ENCODE data around the gene NPR3. TPM values are rescaled to one million over a fixed set of nuclear protein-coding genes. Genes with fewer than 3 reads are reported as not detected.

Gene NPR3
- total and polyA plus RNA-seq, 2 of the 8 experiments (the other 6 are each of a cell fraction or from before 2014, with no cell fraction given), result not detected

DNA sequence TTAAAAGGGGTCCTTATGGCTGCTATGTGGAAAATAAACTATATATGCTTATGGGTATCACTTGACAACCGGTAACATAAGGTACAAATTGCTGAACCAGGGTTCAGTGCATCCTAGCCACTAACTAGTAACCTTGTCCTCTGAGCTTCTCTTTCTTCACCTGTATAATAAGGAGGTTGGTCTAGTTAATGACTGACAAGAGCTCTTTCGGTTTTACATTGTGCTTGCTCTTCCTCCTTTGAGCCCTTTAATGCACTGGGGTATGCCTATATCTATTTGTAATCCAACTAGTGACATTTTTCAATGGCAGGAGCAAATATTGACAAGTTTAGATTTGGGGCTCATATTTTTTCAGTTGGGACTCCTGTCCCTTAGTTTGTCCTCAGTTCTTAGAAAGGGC is 66.1 kb downstream of the NPR3 start:
- no peak overlapping the region for H3K4me2 ChIP-seq (ENCODE audit: insufficient read depth in 1 of 2, low read depth in 2 of 2, low read length in 2 of 2)
- CTCF ChIA-PET (ENCODE audit: partially characterized antibody), result interaction anchor here (1.6 kb wide), 1 partner anchor 10 kb away, joined by 3 read pairs; no protein-coding TSS in a partner anchor
- no peak overlapping the region for H2BK120ac ChIP-seq (replicated peaks; ENCODE audit: low read depth, low read length)
- H3K56ac ChIP-seq (replicated peaks; ENCODE audit: insufficient read length, low read depth, low read length), result no peak overlapping the region
- no peak overlapping the region for H3K9ac ChIP-seq (replicated peaks in 1 of 4; ENCODE audit: extremely low read depth in 1 of 4, low read depth in 3 of 4, low read length in 3 of 4)
- WGBS, 2 experiments (ENCODE audit: extremely low coverage in 1 of 2, insufficient coverage in 1 of 2, insufficient read length in 1 of 2, insufficient replicate concordance in 2 of 2, low coverage in 1 of 2, low lambda C conversion rate in 2 of 2, missing lambda C conversion rate in 1 of 2), result 84% methylated on average over 2 of the region's 2 CpGs; no CpG with 5 or more reads in 1 of the 2 experiments
- POLR2A ChIA-PET (ENCODE audit: partially characterized antibody), result no interaction called here
- no peak overlapping the region for H3K4ac ChIP-seq (replicated peaks; ENCODE audit: insufficient read length, low read depth, low read length)
- H4K91ac ChIP-seq (replicated peaks; ENCODE audit: insufficient read length, low read length), result no peak overlapping the region
- H3K4me3 ChIP-seq (ENCODE audit: extremely low read depth in 1 of 4, insufficient read depth in 2 of 4, low read depth in 3 of 4, low read length in 4 of 4), result no peak overlapping the region
- H3K36me3 ChIP-seq (ENCODE audit: control insufficient read depth in 2 of 4, insufficient read depth in 4 of 4, low read length in 3 of 4), result no peaks in the 10 kb centered on the region
- H2AFZ ChIP-seq (ENCODE audit: low read length), result no peak overlapping the region
- no peak overlapping the region for H2BK5ac ChIP-seq (ENCODE audit: low read depth, low read length)
- FAIRE-seq (no peak), DNase-seq (ENCODE audit: low read depth in 1 of 2, low spot score in 2 of 2) (no peak)
- no peak overlapping the region for H3K23ac ChIP-seq (ENCODE audit: insufficient read length)
- no peak overlapping the region for H3K14ac ChIP-seq (ENCODE audit: insufficient read length)
- no peak overlapping the region for H2BK12ac ChIP-seq (ENCODE audit: low read depth, low read length)
- H2BK15ac ChIP-seq (ENCODE audit: low read length), result no peak overlapping the region
- peaks cover 0 to 2% (median under 1%) of the 10 kb centered on the region in 4 experiments; a peak in 4 of 7 replicates for H3K27me3 ChIP-seq (replicated peaks in 1 of 4; ENCODE audit: control insufficient read depth in 3 of 4, extremely low read depth in 1 of 4, insufficient read depth in 3 of 4, low read length in 3 of 4)
- H4K20me1 ChIP-seq (replicated peaks in 1 of 2; ENCODE audit: control insufficient read depth in 1 of 2, insufficient read depth in 2 of 2, low read length in 2 of 2), result no peaks in the 10 kb centered on the region
- H2AK5ac ChIP-seq (ENCODE audit: low read depth, low read length), result no peak overlapping the region
- H3K27ac ChIP-seq (ENCODE audit: low read depth, low read length), result no peak overlapping the region
- H3K79me1 ChIP-seq (ENCODE audit: low read depth, low read length), result no peaks in the 10 kb centered on the region
- H3K23me2 ChIP-seq (ENCODE audit: low read depth, low read length), result no peaks in the 10 kb centered on the region
- H3K79me2 ChIP-seq (ENCODE audit: control insufficient read depth in 1 of 2, insufficient read depth in 2 of 2, low read length in 2 of 2), result no peaks in the 10 kb centered on the region
- H3K4me1 ChIP-seq (replicated peaks in 1 of 4; ENCODE audit: control insufficient read depth in 3 of 4, insufficient read depth in 4 of 4, low read length in 3 of 4), result no peaks in the 10 kb centered on the region
- no peak overlapping the region for H2BK20ac ChIP-seq (ENCODE audit: low read length)
- no peak overlapping the region for H3K18ac ChIP-seq (ENCODE audit: extremely low read depth, low read length)
- H4K5ac ChIP-seq (ENCODE audit: insufficient read length, low read depth, low read length), result no peak overlapping the region
- no peaks in the 10 kb centered on the region for H3K9me3 ChIP-seq (ENCODE audit: insufficient read depth in 2 of 2, low read depth in 1 of 2, low read length in 1 of 2)
- no peak overlapping the region for H4K8ac ChIP-seq (ENCODE audit: extremely low read depth, insufficient read depth, low read length)
- TF ChIP-seq JUND (IDR thresholded peaks at IDR 0.05; ENCODE audit: low read length) (no peak), SAP30 (IDR thresholded peaks at IDR 0.05; ENCODE audit: insufficient read depth, insufficient replicate concordance, low read length) (no peak), SIN3A (conservative IDR thresholded peaks at IDR 0.05 in 1 of 2, IDR thresholded peaks at IDR 0.05 in 1 of 2; ENCODE audit: low read depth in 1 of 2, low read length in 2 of 2) (no peak), HDAC6 (IDR thresholded peaks at IDR 0.05; ENCODE audit: low read depth, low read length) (no peak), NRF1 (IDR thresholded peaks at IDR 0.05; ENCODE audit: low read depth, low read length) (no peak), PHF8 (conservative IDR thresholded peaks at IDR 0.05; ENCODE audit: low read depth, low read length) (no peak), BACH1 (IDR thresholded peaks at IDR 0.05; ENCODE audit: low read length) (no peak)

All from H1 (cell line).